Upper lobe of left lung (tissue), 4 donors: Measurements from ENCODE around the gene CCDC89.

Source experiments
- EP300 ChIP-seq, 4 donors: sonication (generic); formaldehyde crosslinking; IDR thresholded peaks; one replicate each; pipeline ENCODE4 v1.5.1; 2017; ENCODE audit warnings: antibody characterized with exemption in 4 of 4, control low read depth in 2 of 4
- TF ChIP-seq, protein P1 (sequence below), 6 experiments: fragments of 450-650 bp in 4 of 6; fragments of 200-600 bp in 2 of 6; sonication (generic) in 2 of 6; IDR thresholded peaks; one replicate each; pipeline ENCODE4 v1.5.1; 2016 to 2019; ENCODE audit warnings: antibody characterized with exemption in 6 of 6

DNA sequence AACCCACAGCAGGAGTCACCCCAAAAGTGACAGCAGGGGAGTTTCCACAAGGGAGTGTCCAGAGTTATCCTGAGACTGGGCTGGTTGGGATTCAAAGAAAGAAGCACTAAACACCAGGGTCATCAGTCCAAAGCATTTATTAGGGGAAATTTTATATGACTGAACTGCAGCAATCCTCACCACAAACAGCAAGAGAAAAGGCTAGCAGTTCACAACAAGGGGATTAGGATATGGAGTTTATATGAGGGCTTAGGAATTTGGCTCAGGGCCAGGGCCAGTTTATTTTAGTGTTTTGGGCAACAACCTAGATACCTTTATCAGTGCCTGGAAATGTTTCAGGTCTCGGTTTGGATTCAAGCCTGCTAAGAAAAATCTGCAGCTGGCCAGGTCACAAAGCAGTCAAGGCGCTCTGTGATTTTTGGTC is 42.8 kb downstream of the CCDC89 start:
- TF ChIP-seq, protein P1, sequence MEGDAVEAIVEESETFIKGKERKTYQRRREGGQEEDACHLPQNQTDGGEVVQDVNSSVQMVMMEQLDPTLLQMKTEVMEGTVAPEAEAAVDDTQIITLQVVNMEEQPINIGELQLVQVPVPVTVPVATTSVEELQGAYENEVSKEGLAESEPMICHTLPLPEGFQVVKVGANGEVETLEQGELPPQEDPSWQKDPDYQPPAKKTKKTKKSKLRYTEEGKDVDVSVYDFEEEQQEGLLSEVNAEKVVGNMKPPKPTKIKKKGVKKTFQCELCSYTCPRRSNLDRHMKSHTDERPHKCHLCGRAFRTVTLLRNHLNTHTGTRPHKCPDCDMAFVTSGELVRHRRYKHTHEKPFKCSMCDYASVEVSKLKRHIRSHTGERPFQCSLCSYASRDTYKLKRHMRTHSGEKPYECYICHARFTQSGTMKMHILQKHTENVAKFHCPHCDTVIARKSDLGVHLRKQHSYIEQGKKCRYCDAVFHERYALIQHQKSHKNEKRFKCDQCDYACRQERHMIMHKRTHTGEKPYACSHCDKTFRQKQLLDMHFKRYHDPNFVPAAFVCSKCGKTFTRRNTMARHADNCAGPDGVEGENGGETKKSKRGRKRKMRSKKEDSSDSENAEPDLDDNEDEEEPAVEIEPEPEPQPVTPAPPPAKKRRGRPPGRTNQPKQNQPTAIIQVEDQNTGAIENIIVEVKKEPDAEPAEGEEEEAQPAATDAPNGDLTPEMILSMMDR (IDR thresholded peaks at IDR 0.05) = no peak
- TF ChIP-seq EP300 (IDR thresholded peaks at IDR 0.05) = no peak
